ENCODE measurements around the gene ADD1. TPM values are rescaled to one million over a fixed set of nuclear protein-coding genes. Genes with fewer than 3 reads are reported as not detected.

Gene ADD1
- polyA plus RNA-seq, 1 experiment: 149 TPM

DNA sequence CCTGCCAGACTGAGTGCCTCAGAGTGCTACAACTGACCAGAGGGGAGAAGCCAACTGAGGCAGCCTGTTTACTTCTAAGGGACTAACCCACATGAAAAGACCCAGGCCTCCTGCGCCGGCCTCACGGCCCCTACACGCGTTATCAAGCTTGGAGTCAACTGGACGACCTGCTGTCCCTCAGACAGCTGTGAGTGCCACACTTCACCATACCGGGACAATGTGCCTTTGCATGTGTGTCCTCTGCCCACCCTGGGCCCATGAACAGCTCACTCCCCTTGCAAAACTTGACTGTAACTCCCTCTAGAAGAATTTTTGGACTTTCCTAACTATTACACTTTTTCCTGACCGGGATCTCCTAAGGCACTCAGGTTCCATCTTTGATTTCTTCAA, 117.8 kb downstream of the ADD1 start:
- ChIA-PET POLR2A (no interaction called here), CTCF (no interaction called here)
- TF ChIP-seq, protein P1, sequence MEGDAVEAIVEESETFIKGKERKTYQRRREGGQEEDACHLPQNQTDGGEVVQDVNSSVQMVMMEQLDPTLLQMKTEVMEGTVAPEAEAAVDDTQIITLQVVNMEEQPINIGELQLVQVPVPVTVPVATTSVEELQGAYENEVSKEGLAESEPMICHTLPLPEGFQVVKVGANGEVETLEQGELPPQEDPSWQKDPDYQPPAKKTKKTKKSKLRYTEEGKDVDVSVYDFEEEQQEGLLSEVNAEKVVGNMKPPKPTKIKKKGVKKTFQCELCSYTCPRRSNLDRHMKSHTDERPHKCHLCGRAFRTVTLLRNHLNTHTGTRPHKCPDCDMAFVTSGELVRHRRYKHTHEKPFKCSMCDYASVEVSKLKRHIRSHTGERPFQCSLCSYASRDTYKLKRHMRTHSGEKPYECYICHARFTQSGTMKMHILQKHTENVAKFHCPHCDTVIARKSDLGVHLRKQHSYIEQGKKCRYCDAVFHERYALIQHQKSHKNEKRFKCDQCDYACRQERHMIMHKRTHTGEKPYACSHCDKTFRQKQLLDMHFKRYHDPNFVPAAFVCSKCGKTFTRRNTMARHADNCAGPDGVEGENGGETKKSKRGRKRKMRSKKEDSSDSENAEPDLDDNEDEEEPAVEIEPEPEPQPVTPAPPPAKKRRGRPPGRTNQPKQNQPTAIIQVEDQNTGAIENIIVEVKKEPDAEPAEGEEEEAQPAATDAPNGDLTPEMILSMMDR (IDR thresholded peaks at IDR 0.05; ENCODE audit: low read depth, low read length): no peak
- DNase-seq (ENCODE audit: low read depth, low spot score): no peak
- H3K27me3 ChIP-seq (ENCODE audit: control insufficient read depth, insufficient read depth, low read length): no peaks in the 10 kb centered on the region
- H3K27ac ChIP-seq (ENCODE audit: low read depth, low read length): no peak overlapping the region
- peak overlapping the region; percentile 96 for H3K4me3 ChIP-seq (ENCODE audit: low read depth, low read length)
- no peaks in the 10 kb centered on the region for H3K9me3 ChIP-seq (ENCODE audit: control insufficient read depth, insufficient read depth, low read length)

DNA sequence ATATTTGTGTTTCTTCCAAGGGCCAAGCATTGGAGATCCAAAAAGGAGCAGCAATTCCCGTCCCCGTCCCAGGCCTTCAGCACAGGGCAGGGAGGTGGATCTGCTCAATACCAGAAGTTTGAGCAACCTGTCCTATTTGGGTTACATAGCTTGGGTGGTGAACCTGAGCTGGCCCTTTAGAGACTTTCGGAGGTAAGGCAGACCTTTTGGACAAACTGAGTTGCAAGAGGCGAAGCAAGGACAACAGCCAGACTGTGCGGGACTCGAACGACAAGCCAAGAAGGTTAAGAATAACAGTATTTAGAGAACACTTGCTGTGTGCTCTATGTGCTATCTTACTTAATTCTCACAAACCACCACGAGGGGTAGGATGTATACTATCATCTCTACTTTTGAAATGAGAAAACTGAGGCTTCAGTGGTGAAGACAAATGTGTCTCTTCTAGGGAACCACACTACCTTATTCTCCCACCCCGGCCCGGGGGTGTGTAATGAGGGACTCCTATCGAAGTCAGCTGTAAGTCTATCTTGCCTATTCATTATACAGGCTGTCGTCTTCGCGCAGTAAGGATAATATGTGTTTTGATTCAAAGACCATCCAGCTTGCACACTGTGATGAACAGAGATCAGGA, 118.3 kb downstream of the ADD1 start:
- Histone ChIP-seq H3K27me3 (ENCODE audit: control insufficient read depth, insufficient read depth, low read length) (no peaks in the 10 kb centered on the region), H3K27ac (ENCODE audit: low read depth, low read length) (no peak overlapping the region), H3K9me3 (ENCODE audit: control insufficient read depth, insufficient read depth, low read length) (no peaks in the 10 kb centered on the region), H3K4me3 (ENCODE audit: low read depth, low read length) (peak overlapping the region; percentile 96)
- CTCF ChIA-PET: no interaction called here
- TF ChIP-seq, protein P1 (IDR thresholded peaks at IDR 0.05; ENCODE audit: low read depth, low read length): no peak
- POLR2A ChIA-PET: interaction anchor here (0.7 kb wide), 1 partner anchor 8 kb away, joined by 3 read pairs; no protein-coding TSS in a partner anchor
- no peak for DNase-seq (ENCODE audit: low read depth, low spot score)

DNA sequence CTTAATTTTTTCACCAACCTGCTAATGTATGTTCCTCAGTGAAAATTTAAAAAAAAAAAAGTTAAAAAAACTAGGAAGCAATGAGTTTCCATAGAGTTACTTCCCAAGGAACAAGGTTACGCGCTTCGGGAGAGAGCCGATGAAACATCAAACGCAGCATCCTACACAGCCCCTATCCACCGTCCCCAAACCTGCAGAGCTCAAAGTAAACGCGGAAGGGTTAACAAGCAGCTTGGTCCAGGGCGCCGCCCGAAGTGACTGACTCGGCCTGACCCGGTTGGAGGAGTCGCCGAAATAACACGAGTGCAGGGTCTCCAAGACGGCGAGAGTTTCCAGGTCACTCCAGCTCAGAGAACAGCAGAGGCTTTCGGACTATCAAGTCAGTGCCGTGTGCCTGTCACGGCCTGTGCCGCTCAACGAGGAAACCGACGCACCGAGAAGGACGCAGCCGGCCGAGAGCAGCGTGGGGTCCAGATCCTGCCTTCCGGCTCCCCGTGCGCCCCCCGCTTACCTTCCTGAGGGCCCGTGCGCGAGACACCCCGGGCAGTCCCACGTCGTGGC, 119.0 kb downstream of the ADD1 start:
- H3K4me3 ChIP-seq (ENCODE audit: low read depth, low read length): peak overlapping the region; percentile 96
- CTCF ChIA-PET: interaction anchor here (1.2 kb wide), 1 partner anchor 14 kb away, joined by 3 read pairs; no protein-coding TSS in a partner anchor
- no peaks in the 10 kb centered on the region for H3K27me3 ChIP-seq (ENCODE audit: control insufficient read depth, insufficient read depth, low read length)
- TF ChIP-seq, protein P1 (IDR thresholded peaks at IDR 0.05; ENCODE audit: low read depth, low read length): no peak
- H3K27ac ChIP-seq (ENCODE audit: low read depth, low read length): peak overlapping the region; percentile 70
- POLR2A ChIA-PET: interaction anchor here (0.7 to 1.5 kb wide), 2 partner anchors 8 to 11 kb away, joined by 3 read pairs; no protein-coding TSS in a partner anchor
- no peaks in the 10 kb centered on the region for H3K9me3 ChIP-seq (ENCODE audit: control insufficient read depth, insufficient read depth, low read length)
- no peak for DNase-seq (ENCODE audit: low read depth, low spot score)

DNA sequence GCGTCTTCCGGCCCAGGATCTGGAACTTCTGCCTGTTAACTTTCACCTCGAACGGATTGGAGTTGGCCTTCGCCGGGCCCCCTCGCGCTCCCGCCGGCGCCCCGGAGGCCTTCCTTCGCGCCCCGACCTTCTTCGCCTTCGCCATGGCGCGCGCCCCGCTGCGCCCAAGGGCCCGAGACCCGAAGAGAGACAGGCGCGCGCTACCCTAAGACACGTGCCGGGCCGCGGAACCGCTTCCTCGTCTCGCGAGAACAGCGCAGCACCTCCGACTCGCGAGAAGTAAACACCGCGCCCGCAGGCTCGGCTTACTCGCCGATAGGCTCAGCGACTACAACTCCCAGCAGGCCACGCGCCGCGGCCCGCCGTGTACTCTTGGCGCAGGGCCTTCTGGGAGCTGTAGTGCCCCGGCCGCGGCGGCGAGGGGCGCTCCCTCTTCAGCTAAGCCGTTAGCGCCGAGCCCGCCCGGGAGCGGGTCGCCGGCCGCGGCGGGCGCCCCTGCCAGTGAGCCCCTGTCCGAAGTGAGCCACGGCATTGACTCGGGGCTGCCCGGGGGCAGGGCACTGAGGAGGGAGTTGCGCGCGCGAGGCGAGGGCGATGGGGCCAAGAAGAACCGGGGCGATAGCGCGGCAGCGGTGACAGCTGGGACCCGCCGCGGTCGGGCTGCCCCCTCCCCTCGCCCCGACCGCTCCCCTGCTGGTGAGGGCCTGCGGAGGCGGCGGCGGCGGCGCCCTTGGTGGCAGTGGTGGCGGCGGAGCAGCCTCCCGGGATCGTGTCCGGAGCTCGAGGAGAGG, 119.7 kb downstream of the ADD1 start, which contains the start of the genes GRK4 and NOP14:
TSS of gene GRK4 (plus strand) at position 397 of the 791 bp plus-strand sequence. CDS start 500 bp downstream, outside the sequence.
TSS of gene NOP14 (minus strand) at position 232 of the 791 bp plus-strand sequence. CDS start at position 145, 87 bp downstream.
- TF ChIP-seq, protein P1 (IDR thresholded peaks at IDR 0.05; ENCODE audit: low read depth, low read length): peak; percentile 26; the same call in 1 of the 2 replicates
- Histone ChIP-seq H3K9me3 (ENCODE audit: control insufficient read depth, insufficient read depth, low read length) (no peaks in the 10 kb centered on the region), H3K27me3 (ENCODE audit: control insufficient read depth, insufficient read depth, low read length) (no peaks in the 10 kb centered on the region), H3K4me3 (ENCODE audit: low read depth, low read length) (peak within 1 kb of the TSS; percentile 96), H3K27ac (ENCODE audit: low read depth, low read length) (peak within 1 kb of the TSS; percentile 70)
- peak; percentile 97 for DNase-seq (ENCODE audit: low read depth, low spot score)
- ChIA-PET POLR2A (interaction anchor here (0.6 to 1.7 kb wide), 6 partner anchors 10 to 204 kb away, joined by 3 to 6 read pairs (median 3); no protein-coding TSS in a partner anchor), CTCF (interaction anchor here (1.1 to 1.3 kb wide), 3 partner anchors 10 to 75 kb away, joined by 3 to 6 read pairs (median 4); no protein-coding TSS in a partner anchor)
